RPMI8226 (cell line): ENCODE results near the gene ABCC8.
"Not testable (repeated sequence)": the region's sequence is repeated elsewhere in the genome, so short reads cannot be mapped to it uniquely, and the experiment has no call there.

ENCODE experiments used
- DNase-seq: peaks from one replicate; pipeline ENCODE4 v3.0.0-alpha.2; 2015

The ABCC8 gene

DNA sequence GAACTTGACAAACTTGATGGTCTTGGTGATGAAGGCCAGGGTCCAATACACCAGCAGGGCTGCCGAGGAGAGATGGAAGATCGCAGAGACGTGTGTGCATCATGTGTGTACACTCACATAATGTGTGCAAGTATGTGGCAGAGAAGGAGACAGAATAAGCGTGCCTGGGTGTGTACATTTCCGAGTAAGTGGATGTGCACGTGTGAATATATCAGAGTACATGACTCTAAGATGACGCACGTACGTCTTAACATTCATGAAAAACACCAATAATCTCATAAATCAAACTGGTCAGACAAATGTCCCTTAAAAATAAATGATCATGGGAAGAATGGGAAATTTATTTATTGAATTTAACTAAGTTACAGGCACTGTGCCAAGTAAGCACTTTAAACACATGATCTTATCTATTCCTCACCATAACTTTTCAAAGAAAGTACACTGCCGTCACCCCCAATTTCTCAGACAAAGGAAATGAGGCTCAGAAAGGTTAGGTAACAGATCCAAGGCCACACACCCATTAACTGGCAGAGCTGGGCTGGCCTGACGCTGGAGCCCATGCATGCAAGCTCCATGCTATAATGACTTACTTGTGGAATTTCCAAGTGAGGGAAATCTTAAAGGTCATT, 13.0 kb downstream of the ABCC8 start:
- DNase-seq, result no peak

DNA sequence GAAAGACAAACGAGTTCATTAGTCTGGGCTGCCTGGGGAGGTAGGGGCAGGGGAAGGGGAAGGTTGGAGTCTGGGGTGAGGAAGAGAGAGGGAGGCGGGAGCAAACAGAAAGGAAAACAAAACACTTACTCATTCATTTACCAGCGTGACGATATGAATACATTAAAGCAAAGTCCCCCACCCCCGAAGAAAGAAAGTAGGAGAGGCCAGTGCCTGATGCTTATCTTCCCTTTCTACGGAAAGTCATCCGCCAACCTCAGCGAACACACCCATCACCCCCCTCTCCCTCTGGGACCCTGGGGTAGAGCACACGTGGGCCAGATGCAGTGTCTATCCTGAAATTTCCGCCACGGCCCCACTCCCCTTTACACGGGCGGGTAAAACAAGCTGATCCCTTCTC, 13.7 kb downstream of the ABCC8 start:
- no peak for DNase-seq

DNA sequence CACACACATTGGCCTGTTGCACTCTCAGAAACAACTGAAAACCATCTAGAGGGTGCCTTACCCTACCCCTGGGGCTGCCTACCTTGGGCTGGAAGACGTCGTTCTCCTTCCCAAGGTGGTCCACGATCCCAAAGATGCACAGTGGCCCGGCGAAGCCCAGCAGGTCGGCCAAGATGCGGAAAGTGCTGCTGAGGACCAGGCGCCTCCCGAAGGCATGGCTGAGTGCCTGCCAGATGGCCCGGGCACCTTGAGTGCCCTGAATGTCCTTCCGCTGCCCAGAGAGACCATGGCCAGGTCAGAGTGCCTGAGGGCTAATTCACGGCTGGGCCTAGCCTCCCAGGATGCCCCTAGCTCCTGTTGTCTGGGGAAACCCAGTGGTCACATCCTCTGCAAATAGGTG, 16.2 kb downstream of the ABCC8 start:
- DNase-seq, result no peak

DNA sequence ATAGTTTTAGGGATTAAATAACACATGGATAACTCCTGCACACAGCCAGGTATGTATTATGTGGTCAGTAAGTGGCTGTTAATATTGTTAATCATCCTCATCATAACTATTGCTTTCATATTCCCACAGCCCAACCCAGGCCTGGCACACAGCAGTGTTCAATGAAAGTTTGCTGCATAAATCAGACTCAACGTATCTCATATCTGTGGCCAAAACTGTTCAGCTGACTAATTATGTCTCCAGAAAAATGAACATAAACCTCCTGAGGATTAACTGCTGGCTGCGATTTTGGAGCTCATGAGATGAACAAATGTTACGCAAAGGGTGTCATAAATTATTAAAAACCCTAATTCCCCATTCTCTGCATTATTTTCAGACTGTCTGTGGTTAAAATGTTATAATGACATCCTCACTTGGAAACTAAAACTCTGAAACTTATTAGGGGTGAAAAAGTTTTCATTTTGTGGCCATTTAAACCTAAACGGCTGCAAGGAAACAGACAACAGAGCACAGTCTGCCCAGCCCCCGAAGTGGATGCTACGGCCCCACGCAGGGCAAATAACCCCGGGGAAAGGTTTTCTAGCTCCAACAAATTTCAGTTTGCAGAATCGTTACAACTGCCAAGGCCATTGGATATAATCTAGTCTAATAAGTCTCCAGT, 17.3 kb downstream of the ABCC8 start:
- DNase-seq, result no peak

DNA sequence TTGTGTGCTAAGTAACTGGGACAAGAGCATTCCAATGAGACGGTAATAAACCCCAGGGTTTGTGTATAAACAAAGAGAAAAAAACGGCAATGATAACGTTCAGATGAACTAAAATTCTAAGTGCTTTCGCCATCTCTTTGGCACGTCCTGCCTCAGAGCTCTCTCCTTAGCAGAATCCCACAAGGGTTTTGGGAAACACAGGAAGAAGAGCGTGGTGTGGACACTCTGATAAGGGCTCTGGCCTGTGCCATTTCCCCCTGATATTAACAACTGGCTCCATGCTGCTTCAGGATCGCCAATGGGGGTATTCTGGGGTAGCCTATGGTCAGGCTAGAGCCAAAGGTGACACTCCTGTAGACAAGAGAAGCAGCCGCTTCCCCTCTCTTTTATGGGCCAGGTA, 18.4 kb downstream of the ABCC8 start:
- DNase-seq, result no peak

DNA sequence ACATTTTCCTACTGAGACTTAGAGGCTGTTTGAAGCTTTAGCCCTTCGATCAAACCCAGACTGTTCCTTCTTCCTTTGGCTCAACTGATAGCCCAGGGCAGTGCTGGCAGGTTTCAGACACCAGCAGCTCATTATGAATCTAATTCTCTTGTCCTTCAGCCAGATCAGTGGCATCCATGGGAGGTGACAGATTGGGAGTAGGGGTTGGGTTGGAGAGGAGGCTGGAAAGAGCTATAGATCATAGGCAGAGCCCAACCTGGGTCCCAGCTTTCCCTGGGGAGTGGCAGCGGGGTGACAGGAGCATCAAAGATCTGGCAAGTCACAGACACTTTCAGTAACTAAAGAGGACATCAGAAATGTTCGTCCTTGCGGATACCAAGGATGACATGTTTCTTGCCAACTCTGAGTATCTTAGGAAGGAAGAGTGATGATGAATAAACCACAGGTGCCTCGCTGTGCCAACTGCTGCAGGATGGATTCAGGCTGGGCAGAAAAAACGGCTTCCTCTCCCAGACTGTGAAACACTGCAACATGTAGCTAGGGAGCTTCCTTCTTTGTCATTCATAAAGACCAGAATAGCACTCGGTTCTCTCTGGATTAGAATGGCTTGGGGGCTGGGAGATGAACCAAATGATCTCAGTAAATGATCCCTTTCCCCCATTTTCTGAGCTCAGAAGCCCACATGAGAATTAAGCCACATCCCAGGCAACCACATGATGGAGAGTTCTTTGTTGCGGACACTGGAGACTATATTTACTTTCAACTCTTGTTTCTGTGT, 19.1 kb downstream of the ABCC8 start:
- DNase-seq, result no peak

DNA sequence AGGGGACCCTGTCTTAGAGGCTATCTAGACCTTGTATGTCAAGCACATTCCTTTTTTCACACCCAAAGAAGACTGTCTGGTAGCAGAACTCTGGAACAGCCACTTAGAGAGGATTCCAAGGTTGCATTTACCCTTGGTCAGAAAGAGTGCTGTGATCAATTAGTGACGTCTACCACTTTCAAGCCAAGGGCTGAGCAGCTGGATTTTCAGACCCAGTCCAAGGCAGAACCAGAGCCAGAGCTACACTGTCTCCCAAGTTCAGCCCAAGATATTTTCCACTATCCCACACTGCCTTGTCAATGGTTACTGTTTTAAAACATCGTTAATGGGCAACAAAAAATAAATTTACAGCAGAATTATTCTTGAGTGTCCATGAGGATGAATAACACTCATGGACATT, 24.0 kb downstream of the ABCC8 start:
- DNase-seq, result no peak

DNA sequence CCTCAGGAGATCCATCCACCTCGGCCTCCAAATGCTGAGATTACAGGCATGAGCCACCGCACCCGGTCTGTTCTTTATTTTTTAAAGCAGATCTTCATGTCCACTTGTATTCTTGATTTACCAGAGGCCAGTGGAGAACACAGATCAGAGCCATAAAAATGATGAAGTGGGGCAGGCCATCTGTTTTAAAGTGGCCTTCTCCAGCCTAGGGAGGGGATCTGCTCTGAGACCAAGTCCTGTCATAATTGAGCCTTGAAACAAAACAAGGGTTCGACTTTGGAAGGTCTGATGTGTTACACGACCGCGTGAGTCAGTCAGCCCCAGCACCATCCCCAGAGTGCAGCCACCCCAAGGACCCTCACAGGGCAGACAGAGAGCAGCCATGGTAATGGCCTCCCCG, 27.5 kb downstream of the ABCC8 start:
- no peak for DNase-seq

DNA sequence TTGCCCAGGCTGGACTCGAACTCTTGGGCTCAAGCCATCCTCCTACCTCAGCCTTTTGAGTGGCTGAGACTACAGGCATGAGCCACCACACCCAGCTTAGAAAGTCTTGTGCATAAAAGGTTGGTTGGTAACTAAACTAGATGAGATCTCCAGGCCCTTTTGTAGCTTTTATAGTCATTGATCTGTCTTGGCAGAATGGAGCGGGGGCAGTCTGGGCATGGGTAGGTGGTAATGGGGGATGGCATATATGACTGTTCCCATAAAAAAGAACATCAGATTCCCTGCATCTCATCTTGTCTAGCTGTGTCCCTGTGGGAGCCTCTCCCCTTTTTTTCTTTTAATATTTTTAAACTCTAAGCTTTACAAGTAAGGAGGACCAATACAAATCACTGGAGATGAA, 30.2 kb downstream of the ABCC8 start:
- DNase-seq, result no peak

DNA sequence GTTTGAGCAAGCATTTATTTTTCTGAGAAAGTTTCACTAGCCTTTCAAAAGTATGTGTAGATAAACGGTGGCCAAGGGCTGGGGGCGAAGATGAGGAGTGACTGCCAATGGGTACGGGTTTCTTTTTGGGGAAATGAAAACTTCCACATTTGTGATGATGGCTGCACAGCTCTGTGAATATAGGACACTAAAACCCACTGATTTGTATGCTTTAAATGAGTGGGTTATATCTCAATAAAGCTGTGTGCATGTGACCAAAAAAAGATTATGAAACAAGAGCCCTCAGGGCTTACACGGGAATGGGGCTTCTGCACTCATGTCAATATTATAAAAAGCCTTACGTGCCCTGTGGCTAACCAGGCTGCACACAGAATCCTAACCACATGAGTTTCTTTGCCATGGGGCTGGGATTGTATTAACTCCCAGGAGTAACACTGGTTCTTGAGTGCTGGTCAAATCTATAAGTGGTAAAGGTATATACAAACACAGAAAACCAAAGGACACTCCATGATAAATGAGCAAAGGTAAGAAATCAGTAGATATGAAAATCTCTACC, 31.3 kb downstream of the ABCC8 start:
- DNase-seq, result no peak

DNA sequence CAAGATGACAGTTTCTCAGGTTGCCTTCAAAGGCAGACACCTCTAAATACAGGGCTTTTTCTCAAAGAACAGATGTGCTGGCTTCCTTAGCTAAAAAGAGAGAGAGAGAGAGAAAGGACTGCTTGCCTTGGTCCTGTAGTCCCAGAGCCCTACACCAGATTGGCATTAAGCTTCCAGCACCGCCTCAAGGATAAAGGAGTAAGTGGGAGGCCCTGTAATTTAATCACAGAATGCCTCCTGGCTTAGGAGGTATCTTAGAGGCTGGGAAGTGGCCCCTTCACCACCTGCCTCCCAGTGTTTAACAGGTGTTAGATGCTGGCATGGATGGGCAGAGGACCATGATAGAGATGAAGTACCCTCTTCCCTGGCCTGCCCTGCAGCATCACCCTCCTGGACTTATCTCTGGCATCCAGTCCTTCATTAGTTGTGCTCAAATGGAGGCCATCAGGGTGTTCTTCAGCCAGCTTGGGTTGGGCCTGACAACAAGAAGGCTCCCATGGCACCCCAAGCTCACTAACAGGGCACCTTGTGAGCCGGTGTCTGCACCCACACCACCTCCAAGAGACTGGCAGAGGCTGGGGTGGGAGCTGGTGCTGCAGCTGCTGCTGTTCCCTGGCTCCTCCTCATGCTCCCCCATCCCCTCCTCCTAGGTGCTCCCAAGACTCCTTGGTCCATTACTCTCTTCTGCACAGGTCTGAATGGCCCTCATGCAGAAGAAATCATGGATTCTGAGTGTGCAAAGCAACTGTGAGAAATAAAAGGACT, 32.5 kb downstream of the ABCC8 start:
- no peak for DNase-seq

DNA sequence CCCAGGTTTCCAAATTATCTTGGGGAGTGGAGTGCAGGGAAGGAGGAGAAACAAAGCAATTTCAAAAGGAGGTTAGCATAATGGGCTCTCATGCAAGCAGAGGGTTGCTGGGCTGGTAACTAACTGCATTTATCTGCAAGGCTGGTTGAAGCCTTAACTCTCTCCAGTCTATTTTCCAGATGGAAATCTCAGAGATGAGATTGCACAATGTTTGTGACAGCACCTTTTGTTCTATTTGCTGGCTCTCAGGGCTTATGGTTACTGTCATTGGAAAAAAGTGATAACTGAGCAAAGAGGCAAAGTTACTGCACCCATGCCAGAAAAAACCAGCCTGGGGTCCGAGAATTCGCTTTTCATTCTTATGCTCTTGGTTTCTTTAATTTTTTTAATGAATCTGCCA, 33.2 kb downstream of the ABCC8 start:
- DNase-seq, result no peak

DNA sequence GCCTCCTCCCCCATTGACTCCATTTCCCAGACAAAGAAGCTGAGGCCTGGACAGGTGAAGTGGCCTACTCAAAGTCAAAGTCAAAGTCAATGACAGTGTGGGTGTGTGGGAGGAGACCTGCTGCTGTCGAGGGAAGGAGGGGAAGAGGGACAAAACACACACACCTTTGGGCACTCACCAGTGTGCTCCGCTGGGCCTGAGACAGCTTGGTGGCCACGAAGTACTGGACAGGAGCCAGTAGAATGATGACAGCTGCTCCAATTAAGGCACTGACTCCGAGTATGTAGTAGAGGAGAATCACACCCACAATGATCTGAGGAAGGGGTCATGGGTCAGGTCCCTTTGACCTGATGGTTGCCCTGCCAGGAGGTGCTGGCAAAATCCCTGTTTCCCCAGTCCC, 33.6 kb downstream of the ABCC8 start:
- DNase-seq, result no peak

DNA sequence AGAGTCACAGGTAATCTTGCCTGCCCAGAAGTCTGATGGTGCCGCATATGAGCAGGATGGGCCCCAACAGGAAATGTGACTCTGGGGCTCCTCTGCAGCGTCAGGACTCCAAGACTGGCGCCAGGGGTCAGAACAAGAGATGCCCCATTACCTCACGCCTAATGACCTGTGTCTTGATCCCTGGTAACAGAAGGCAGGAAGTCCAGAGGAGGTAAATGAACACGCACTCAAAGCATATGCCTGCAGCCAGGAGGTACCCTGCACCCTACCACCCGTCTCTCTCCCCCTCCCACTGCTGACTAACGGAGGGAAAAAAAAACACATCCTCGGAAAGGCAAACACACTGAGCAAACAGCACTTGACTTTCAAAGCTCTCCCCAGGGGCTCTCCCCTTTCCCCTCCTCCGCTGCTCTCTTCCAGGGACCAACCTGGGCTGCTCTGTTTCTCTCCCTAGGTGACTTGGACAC, 37.3 kb downstream of the ABCC8 start:
- no peak for DNase-seq

DNA sequence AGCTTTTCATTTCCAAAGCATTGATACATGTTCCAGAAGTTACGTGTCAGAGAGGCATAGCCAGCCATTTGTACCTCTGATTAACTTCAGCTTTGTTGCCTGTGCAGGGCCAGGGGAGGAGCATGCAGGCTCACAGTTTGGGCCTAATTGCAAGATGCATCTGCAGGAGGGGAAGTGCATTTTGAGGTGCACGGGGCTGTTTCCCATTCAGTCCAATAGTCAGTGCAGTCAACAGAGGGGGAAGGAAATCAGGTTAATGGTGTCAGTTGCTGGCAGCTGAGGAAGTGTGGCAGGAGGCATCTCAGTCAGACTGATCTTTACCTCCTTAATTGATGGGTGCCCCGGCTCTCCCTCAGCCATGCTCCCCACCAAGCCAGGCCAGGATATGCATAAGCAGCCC, 39.3 kb downstream of the ABCC8 start:
- no peak for DNase-seq

DNA sequence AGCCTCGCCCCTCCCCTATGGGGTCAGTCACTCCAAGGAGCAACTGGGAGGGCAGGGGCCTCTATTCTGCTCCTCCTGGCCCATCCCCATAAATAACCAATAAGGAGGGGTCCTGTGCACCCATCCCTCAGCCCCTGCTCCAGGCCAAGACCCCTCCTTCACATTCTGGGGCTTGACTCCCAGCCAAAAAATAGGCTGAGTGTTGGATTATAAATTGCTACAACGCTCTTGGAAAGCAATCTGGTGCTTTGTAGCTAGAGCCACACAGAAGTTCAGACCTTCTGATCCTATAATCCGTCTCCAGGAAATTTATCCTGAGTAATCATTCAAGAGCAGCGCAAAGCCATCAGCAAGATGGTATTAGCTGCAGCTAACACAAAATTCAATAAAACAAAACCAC, 42.5 kb downstream of the ABCC8 start:
- no peak for DNase-seq

DNA sequence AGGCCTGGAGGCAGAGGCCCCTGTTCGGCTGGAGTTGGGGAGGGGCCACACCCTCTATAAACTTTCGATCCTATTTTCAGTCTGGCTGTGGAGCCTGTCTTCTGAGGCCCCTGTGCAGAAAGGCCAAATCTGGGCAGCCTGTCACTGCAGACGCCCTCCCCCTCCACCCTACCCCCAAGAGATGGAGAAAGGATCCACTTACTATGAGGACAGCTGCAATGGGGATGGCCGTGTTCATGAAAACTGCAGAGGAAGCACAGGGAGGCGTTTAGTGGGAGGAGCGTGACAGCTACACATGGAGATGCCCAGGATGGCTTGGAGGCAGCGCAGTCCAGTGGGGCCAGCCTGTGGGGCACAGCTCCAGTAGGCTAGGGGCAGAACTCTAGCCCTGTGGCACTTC, 44.6 kb downstream of the ABCC8 start:
- DNase-seq, result no peak

DNA sequence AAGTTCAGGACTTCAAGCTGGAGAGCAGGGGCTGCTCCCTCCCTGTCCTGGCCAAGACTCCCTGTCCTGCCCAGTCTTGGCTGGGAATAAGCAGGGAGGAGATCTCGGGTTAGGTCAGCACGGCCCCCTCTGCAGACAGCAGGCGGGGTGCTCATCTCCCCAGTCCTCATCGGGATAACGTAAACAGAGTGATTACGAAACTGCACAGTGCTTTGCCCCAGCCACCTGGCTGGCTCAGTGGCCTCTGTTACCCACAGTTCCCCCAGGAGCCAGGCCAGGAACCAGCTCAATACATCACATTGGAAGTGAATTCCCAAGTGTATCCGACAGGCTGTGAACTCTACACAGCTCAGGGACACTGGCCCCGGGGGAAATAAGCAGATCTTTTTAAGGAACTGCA, 45.5 kb downstream of the ABCC8 start:
- DNase-seq, result no peak

DNA sequence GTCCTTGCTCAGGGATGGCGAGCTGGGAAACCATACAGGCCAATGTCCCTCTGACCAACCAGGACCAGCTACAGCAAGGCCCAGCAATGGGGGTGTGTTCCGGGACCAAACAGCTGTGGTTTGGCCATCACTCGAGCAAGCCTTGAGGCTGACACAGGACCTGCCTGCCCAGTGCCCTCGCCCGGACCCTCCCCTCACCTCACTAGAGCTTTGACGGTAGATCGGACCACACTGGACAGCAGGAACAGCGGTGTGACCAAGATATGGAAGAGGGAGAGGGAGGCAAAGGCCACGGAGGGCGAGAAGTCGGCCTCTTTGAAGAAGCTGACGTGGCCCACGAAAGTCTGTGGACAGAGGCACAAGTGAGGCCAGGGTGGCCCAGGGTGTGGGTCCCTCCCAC, 46.0 kb downstream of the ABCC8 start:
- DNase-seq, result no peak

DNA sequence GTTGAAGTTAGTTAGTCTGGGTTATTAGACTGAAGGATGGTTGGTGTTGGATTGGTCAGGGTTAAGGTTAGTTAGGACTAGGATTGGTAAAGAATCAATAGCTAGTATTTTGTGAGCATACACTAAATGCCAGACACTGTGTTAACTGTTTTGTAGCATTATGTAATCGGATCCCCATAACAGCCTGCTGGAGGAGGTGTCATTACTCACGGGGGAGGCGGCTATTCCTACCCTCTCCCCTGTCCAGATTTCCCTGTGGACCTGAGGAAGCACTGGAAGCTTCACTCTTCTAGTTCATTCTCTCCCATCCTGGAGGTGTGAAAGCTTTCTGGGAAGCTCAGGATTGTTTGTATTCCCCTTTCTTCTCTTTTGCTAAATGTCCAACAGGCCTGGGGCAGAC, 47.7 kb downstream of the ABCC8 start:
- no peak for DNase-seq

DNA sequence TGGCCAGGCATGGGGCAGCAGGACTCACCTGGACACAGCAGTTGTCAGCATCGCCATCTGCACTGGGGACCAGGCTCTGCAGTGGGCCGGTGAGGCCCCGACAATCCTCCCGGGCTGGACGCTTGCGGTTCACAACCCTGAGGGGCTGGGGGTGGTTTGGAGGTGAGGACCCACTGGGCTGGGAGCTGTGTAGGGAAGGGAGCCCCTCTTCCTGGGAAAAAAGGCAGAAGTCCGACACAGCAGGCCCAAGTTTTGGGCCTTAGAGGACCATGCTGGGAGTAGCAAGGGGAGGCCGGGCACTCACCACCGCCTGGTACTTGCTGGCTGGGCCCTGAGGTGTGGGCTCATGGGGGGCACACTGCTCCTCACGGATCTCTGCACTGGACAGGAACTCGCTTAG, 48.4 kb downstream of the ABCC8 start:
- no peak for DNase-seq

DNA sequence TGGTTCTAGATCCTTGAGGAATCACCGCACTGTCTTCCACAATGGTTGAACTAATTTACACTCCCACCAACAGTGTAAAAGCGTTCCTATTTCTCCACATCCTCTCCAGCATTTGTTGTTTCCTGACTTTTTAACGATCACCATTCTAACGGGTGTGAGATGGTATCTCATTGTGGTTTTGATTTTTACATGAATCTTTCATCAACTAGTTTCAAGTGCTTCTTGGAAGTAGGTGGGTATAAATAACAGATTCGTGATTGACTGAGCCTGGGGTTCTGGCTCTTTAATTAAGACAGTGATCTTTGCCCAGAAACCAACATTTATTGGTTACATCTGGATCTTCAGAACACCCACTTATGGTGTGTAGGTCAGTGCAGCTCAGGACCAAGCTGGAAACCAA, 50.4 kb downstream of the ABCC8 start:
- not testable (repeated sequence) for DNase-seq
